ENCODE results near the gene RAB11FIP3.

Gene RAB11FIP3

GRCh38 chr16:515939-516226, 90.4 kb downstream of the RAB11FIP3 start:
- no peak for DNase-seq (ENCODE audit: low read depth in 3 of 3)

- no peak for DNase-seq (ENCODE audit: low read depth in 3 of 3)
Measured at GRCh38 chr16:516301-516700, 90.9 kb downstream of the RAB11FIP3 start.

GRCh38 chr16:518858-519257, 93.4 kb downstream of the RAB11FIP3 start:
- no peak for DNase-seq (ENCODE audit: low read depth in 3 of 3)

- no peak for DNase-seq (ENCODE audit: low read depth in 3 of 3)
Measured at GRCh38 chr16:519425-519824, 94.0 kb downstream of the RAB11FIP3 start.

- DNase-seq (ENCODE audit: low read depth in 3 of 3) = no peak
Measured at GRCh38 chr16:519841-520687, 94.6 kb downstream of the RAB11FIP3 start.

- DNase-seq (ENCODE audit: low read depth in 3 of 3) = no peak
Measured at GRCh38 chr16:520847-521246, 95.4 kb downstream of the RAB11FIP3 start.

- no peak for DNase-seq (ENCODE audit: low read depth in 3 of 3)
Measured at GRCh38 chr16:521381-522210, 96.1 kb downstream of the RAB11FIP3 start.

- DNase-seq (ENCODE audit: low read depth in 3 of 3) = no peak
Measured at GRCh38 chr16:522320-523096, 97.1 kb downstream of the RAB11FIP3 start.

- DNase-seq (ENCODE audit: low read depth in 3 of 3) = no peak
Measured at GRCh38 chr16:523097-523741, 97.8 kb downstream of the RAB11FIP3 start.

GRCh38 chr16:524274-525040, 99.0 kb downstream of the RAB11FIP3 start:
- DNase-seq (ENCODE audit: low read depth in 3 of 3) = no peak

- DNase-seq (ENCODE audit: low read depth in 3 of 3) = no peak
Measured at GRCh38 chr16:525123-525519, 99.7 kb downstream of the RAB11FIP3 start.

GRCh38 chr16:525520-526180, 100.2 kb downstream of the RAB11FIP3 start:
- DNase-seq (ENCODE audit: low read depth in 3 of 3) = peak; percentile 59 to 81 (median 74)

GRCh38 chr16:526181-527014, 100.9 kb downstream of the RAB11FIP3 start:
- DNase-seq (ENCODE audit: low read depth in 3 of 3) = peak in 1 of 3 experiments; percentile 15

- DNase-seq (ENCODE audit: low read depth in 3 of 3) = peak; percentile 73 to 86 (median 77)
Measured at GRCh38 chr16:527015-527903, 101.8 kb downstream of the RAB11FIP3 start, which contains the start of gene CAPN15. TSS of gene CAPN15 (plus strand) at chr16:527712. CDS start at chr16:546839, 19,127 bp downstream.

- DNase-seq (ENCODE audit: low read depth in 3 of 3) = peak in 1 of 3 experiments; percentile 54
Measured at GRCh38 chr16:528111-529011, 102.9 kb downstream of the RAB11FIP3 start.

- DNase-seq (ENCODE audit: low read depth in 3 of 3) = no peak
Measured at GRCh38 chr16:529012-529575, 103.6 kb downstream of the RAB11FIP3 start.
